CD4-positive, alpha-beta memory T cell (primary cell): ENCODE measurements around the gene SLC27A4. TPM values are rescaled to one million over a fixed set of nuclear protein-coding genes. Genes with fewer than 3 reads are reported as not detected.
A peak's percentile ranks its signal among the peaks of the same experiment; 100 is the strongest.

Source experiments
- CTCF ChIA-PET: fragments of 350-600 bp; sonication (Branson Sonifier 250); formaldehyde crosslinking; loops from one replicate; lab custom pipeline; 2021; ENCODE audit warnings: inconsistent platforms; ENCODE audit not compliant: partially characterized antibody; lab: Charles Lee
- POLR2A ChIA-PET: fragments of 350-600 bp; sonication (Branson Sonifier 250); formaldehyde crosslinking; loops from one replicate; lab custom pipeline; 2021; ENCODE audit not compliant: partially characterized antibody; lab: Charles Lee
- DNase-seq, 5 donors: peaks; one replicate each; pipeline versions ENCODE4 v3.0.0 to v3.0.0-alpha.2; 2020 to 2022; ENCODE audit warnings: mixed read lengths in 1 of 5
- H3K27ac ChIP-seq: one replicate; pipeline ENCODE4 v1.7.0; 2013; ENCODE audit warnings: low read depth, low read length
- H3K27me3 ChIP-seq: 2 replicates; pipeline ENCODE4 v1.7.0; 2013; ENCODE audit warnings: mild to moderate bottlenecking, low read length, moderate library complexity; ENCODE audit not compliant: insufficient read depth
- H3K36me3 ChIP-seq: 2 replicates; pipeline ENCODE4 v1.7.0; 2013; ENCODE audit warnings: mild to moderate bottlenecking, low read length, moderate library complexity; ENCODE audit not compliant: insufficient read depth
- H3K4me1 ChIP-seq: 2 replicates; pipeline ENCODE4 v1.7.0; 2013; ENCODE audit warnings: mild to moderate bottlenecking, low read length, moderate library complexity; ENCODE audit not compliant: insufficient read depth
- H3K4me3 ChIP-seq, 2 donors: one replicate each; pipeline ENCODE4 v1.7.0; 2013; ENCODE audit warnings: low read length in 2 of 2, mild to moderate bottlenecking in 1 of 2
- H3K9me3 ChIP-seq, 2 donors: one replicate each; pipeline ENCODE4 v1.7.0; 2013; ENCODE audit warnings: low read length in 2 of 2, control low read depth in 1 of 2; ENCODE audit not compliant: control insufficient read depth in 1 of 2
- H3K27ac Mint-ChIP-seq, 7 donors: one replicate each; pipeline ENCODE4 v1.8.0; 2020 to 2021; ENCODE audit warnings: mixed read lengths in 7 of 7, mild to moderate bottlenecking in 6 of 7, inconsistent platforms in 3 of 7, moderate library complexity in 3 of 7
- H3K27me3 Mint-ChIP-seq, 2 donors: one replicate each; pipeline ENCODE4 v1.8.0; 2020 to 2021; ENCODE audit warnings: mixed read lengths in 2 of 2
- H3K36me3 Mint-ChIP-seq, 2 donors: one replicate each; pipeline ENCODE4 v1.8.0; 2020 to 2021; ENCODE audit warnings: mixed read lengths in 2 of 2, inconsistent platforms in 1 of 2, mild to moderate bottlenecking in 1 of 2
- H3K4me1 Mint-ChIP-seq, 4 donors: one replicate each; pipeline ENCODE4 v1.8.0; 2020 to 2021; ENCODE audit warnings: mixed read lengths in 4 of 4, mild to moderate bottlenecking in 1 of 4
- H3K4me3 Mint-ChIP-seq, 8 donors: one replicate each; pipeline ENCODE4 v1.8.0; 2020 to 2021; ENCODE audit warnings: mixed read lengths in 8 of 8, mild to moderate bottlenecking in 7 of 8, moderate library complexity in 6 of 8, inconsistent platforms in 3 of 8
- H3K9me3 Mint-ChIP-seq, 8 donors: one replicate each; pipeline ENCODE4 v1.8.0; 2020 to 2021; ENCODE audit warnings: mixed read lengths in 8 of 8, mild to moderate bottlenecking in 5 of 8, inconsistent platforms in 3 of 8, moderate library complexity in 1 of 8
- intact Hi-C: fragments of 100-400 bp; cut with micrococcal nuclease; formaldehyde crosslinking; loops from one replicate; pipeline ENCODE4 v1.15.1; 2023
- polyA plus RNA-seq, 2 donors: library from polyadenylated mRNA; unstranded; fragments of 300-500 nt; fragmentation: Illumina TruSeq; gene quantifications; one replicate each; pipeline ENCODE4 v1.2.3, GENCODE V29; 2021
- total RNA-seq, 2 experiments: library from RNA; stranded (reverse); gene quantifications; one replicate each; pipeline ENCODE4 v1.2.3, GENCODE V29; 2021

The SLC27A4 gene
- total and polyA plus RNA-seq, 4 experiments from 2014 or later: 5.4 to 16.3 (median 11.3) TPM

DNA sequence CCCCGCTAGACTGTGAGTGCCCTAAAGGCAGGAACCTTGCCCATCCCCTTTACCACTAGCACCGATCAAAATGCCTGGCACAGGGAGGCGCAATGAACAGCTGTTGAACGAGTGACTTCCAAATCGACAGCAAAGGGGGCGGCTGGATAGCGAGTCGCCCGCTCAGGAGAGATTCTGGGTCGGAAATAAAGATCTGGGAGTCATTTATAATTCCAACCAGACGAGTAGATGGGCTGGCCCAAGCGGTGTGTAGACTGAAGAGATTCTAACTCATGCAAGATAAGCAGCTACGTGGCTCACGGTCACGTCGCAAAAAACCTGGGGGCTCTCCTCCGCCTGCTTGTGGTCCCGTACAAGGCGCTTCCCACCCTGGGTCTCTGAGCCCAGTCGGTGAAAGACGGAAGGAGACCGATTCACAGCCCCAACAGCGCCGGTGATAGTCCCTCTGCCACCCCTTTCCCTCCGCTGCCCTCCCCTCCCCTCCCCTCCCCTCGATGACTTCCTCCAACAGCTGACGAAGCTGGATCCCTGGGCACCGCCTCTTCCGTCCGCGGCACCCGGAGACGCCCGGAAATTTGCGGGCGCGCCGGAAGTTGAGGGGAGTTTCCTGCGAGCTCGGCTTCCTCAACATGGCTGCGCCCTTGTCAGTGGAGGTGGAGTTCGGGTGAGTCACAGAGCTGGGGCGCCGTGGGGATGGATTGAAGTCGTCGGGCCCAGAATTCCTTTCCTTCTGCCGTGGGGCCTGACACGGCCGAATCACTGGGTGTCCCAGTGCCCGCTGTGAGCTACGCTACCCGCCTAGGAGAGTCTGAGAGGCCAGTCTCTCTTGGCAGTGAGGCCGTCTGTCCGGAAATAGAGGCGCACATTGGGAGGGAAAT is 30.7 kb downstream of the SLC27A4 start, which contains the start of gene URM1:
Gene URM1, plus strand, starts transcription at position 623 of the 878 bp plus-strand sequence. Its CDS starts 7 bp downstream, at position 630.
- POLR2A ChIA-PET: interaction anchor here (0.7 to 3.7 kb wide), 22 partner anchors 10 to 657 kb away, joined by 3 to 41 read pairs (median 6); partner anchors contain the start of genes ENDOG, GLE1, GOLGA2 and ODF2
- H3K27ac Mint-ChIP-seq: peak within 1 kb of the TSS; percentile 97 to 99 (median 98)
- H3K36me3 Mint-ChIP-seq: peaks cover 9 to 28% of the 10 kb centered on the region in 2 donors
- peaks cover 22 to 37% (median 29%) of the 10 kb centered on the region in 4 donors for H3K4me1 Mint-ChIP-seq
- CTCF ChIA-PET: interaction anchor here (0.6 to 4.3 kb wide), 11 partner anchors 9 to 116 kb away, joined by 3 to 54 read pairs (median 3); no protein-coding TSS in a partner anchor
- Histone ChIP-seq H3K36me3 (peaks cover 11% of the 10 kb centered on the region), H3K27ac (peak within 1 kb of the TSS; percentile 91), H3K4me3 (peak within 1 kb of the TSS; percentile 88 to 95), H3K27me3 (no peaks in the 10 kb centered on the region), H3K9me3 (no peaks in the 10 kb centered on the region), H3K4me1 (peaks cover 20% of the 10 kb centered on the region)
- intact Hi-C loops: loop anchor here (1.0 to 10.0 kb wide), 7 partner anchors 9 to 404 kb away; partner anchors contain the start of genes COQ4, NAIF1, ODF2 and SLC27A4
- H3K27me3 Mint-ChIP-seq: peaks cover 2 to 4% of the 10 kb centered on the region in 2 donors
- H3K4me3 Mint-ChIP-seq: peak within 1 kb of the TSS; percentile 95 to 98 (median 96)
- DNase-seq: peak; percentile 95 to 98 (median 96)
- H3K9me3 Mint-ChIP-seq: peaks cover 0 to 2% (median 0%) of the 10 kb centered on the region in 8 donors

- CTCF ChIA-PET: interaction anchor here (0.9 to 4.3 kb wide), 7 partner anchors 10 to 116 kb away, joined by 3 to 54 read pairs (median 4); no protein-coding TSS in a partner anchor
- H3K4me3 ChIP-seq: peak overlapping the region; percentile 75 to 95
- Mint-ChIP-seq H3K36me3 (peaks cover 9 to 28% of the 10 kb centered on the region in 2 donors), H3K27ac (peak overlapping the region; percentile 97 to 99 (median 98)), H3K27me3 (peaks cover 2 to 4% of the 10 kb centered on the region in 2 donors), H3K4me3 (peak overlapping the region; percentile 95 to 98 (median 96)), H3K9me3 (peaks cover 0 to 2% (median 0%) of the 10 kb centered on the region in 8 donors), H3K4me1 (peaks cover 22 to 37% (median 29%) of the 10 kb centered on the region in 4 donors)
- peaks cover 20% of the 10 kb centered on the region for H3K4me1 ChIP-seq
- H3K27ac ChIP-seq: peak overlapping the region; percentile 91
- H3K36me3 ChIP-seq: peaks cover 11% of the 10 kb centered on the region
- POLR2A ChIA-PET: interaction anchor here (1.1 to 3.7 kb wide), 17 partner anchors 10 to 656 kb away, joined by 3 to 41 read pairs (median 6); partner anchors contain the start of genes ENDOG, GLE1, GOLGA2 and ODF2
- H3K27me3 ChIP-seq: no peaks in the 10 kb centered on the region
- no peak for DNase-seq
- no peaks in the 10 kb centered on the region for H3K9me3 ChIP-seq
- intact Hi-C loops: loop anchor here (1.0 to 10.0 kb wide), 7 partner anchors 9 to 403 kb away; partner anchors contain the start of genes COQ4, NAIF1, ODF2 and SLC27A4
These were observed 31.3 kb downstream of the SLC27A4 start for GRCh38 chr9:128371630-128372117.

DNA sequence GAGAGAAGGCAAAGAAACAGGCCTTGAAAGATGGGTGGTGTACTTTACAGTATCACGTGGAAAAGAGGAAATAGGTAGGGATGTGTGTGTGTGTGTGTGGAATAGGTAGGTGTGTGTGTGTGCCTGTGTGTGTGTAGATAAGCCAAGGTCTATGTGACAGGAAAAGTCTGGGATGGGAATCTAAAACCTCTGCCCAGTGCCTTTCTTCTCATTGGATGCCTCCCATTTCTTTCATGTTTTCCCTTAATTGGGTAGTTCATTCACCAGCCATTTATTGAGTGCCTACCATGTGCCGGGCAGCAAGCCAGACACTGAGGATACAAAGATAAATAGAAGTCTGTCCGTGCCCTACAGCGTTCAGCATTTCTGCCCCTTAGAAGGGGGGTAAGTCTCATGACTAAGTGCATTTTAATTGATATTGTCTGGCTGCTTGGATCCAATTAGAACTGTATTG is 31.9 kb downstream of the SLC27A4 start:
- peaks cover 11% of the 10 kb centered on the region for H3K36me3 ChIP-seq
- no peak for DNase-seq
- no peaks in the 10 kb centered on the region for H3K27me3 ChIP-seq
- peaks cover 0 to 2% (median 0%) of the 10 kb centered on the region in 8 donors for H3K9me3 Mint-ChIP-seq
- H3K4me1 Mint-ChIP-seq: peaks cover 22 to 37% (median 30%) of the 10 kb centered on the region in 4 donors
- H3K27ac ChIP-seq: peak overlapping the region; percentile 91
- H3K36me3 Mint-ChIP-seq: peaks cover 9 to 31% of the 10 kb centered on the region in 2 donors
- peak overlapping the region; percentile 95 to 98 (median 96) for H3K4me3 Mint-ChIP-seq
- H3K9me3 ChIP-seq: no peaks in the 10 kb centered on the region
- ChIA-PET CTCF (interaction anchor here (1.5 to 4.3 kb wide), 2 partner anchors 11 to 48 kb away, joined by 5 to 54 read pairs; no protein-coding TSS in a partner anchor), POLR2A (interaction anchor here (0.7 to 3.7 kb wide), 7 partner anchors 11 to 1492 kb away, joined by 3 to 41 read pairs (median 7); partner anchors contain the start of genes GOLGA2, ODF2, SWI5 and TRUB2)
- intact Hi-C loops: loop anchor here (10.0 kb wide), 1 partner anchor 403 kb away; the partner anchor contains the start of gene ZER1
- H3K27me3 Mint-ChIP-seq: peaks cover 0 to under 1% of the 10 kb centered on the region in 2 donors
- H3K4me1 ChIP-seq: peaks cover 20% of the 10 kb centered on the region
- H3K27ac Mint-ChIP-seq: peak overlapping the region; percentile 97 to 99 (median 98)
- peak overlapping the region in 1 of 2 donors; percentile 95 for H3K4me3 ChIP-seq

DNA sequence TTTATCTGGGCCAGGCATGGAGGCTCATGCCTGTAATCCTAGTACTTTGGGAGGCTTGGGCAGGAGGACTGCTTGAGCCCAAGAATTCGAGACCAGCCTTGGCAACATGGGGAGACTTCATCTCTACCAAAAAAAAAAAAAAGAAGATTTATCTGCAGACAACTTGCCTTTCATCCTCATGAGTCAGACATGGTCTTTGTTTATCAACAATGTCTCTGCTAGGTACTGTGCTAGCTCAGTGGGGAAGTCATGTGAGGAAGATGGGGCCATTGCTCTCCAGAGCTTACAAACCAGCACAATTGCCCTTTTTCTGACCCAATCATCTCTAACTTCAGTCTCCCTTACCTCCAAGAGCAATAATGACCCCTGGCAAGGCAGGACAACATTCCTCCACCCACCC is 32.5 kb downstream of the SLC27A4 start:
- Histone ChIP-seq H3K27ac (no peak overlapping the region), H3K36me3 (peaks cover 13% of the 10 kb centered on the region), H3K4me1 (peaks cover 20% of the 10 kb centered on the region), H3K4me3 (no peak overlapping the region), H3K9me3 (no peaks in the 10 kb centered on the region), H3K27me3 (no peaks in the 10 kb centered on the region)
- H3K27me3 Mint-ChIP-seq: no peaks in the 10 kb centered on the region
- POLR2A ChIA-PET: interaction anchor here (0.7 to 3.7 kb wide), 2 partner anchors 11 to 1492 kb away, joined by 3 to 41 read pairs; no protein-coding TSS in a partner anchor
- H3K36me3 Mint-ChIP-seq: peaks cover 11 to 31% of the 10 kb centered on the region in 2 donors
- peaks cover 0 to 2% (median 0%) of the 10 kb centered on the region in 8 donors for H3K9me3 Mint-ChIP-seq
- peak overlapping the region in 5 of 7 donors; percentile 50 to 99 (median 97) for H3K27ac Mint-ChIP-seq
- H3K4me3 Mint-ChIP-seq: peak overlapping the region; percentile 95 to 98 (median 96)
- CTCF ChIA-PET: interaction anchor here (4.3 kb wide), 1 partner anchor 11 kb away, joined by 54 read pairs; no protein-coding TSS in a partner anchor
- H3K4me1 Mint-ChIP-seq: peaks cover 22 to 37% (median 30%) of the 10 kb centered on the region in 4 donors
- intact Hi-C loops: loop anchor here (10.0 kb wide), 1 partner anchor 402 kb away; the partner anchor contains the start of gene ZER1
- no peak for DNase-seq

- intact Hi-C loops: loop anchor here (10.0 kb wide), 1 partner anchor 401 kb away; the partner anchor contains the start of gene ZER1
These were observed 33.9 kb downstream of the SLC27A4 start for GRCh38 chr9:128374221-128374675.

GRCh38 chr9:128375865-128376264 is 35.5 kb downstream of the SLC27A4 start:
- no peak overlapping the region for H3K27ac ChIP-seq
- H3K9me3 Mint-ChIP-seq: peaks cover 0 to 2% (median 0%) of the 10 kb centered on the region in 8 donors
- DNase-seq: no peak
- peaks cover 24 to 44% of the 10 kb centered on the region in 2 donors for H3K36me3 Mint-ChIP-seq
- peaks cover 16 to 28% (median 24%) of the 10 kb centered on the region in 4 donors for H3K4me1 Mint-ChIP-seq
- no peaks in the 10 kb centered on the region for H3K27me3 ChIP-seq
- no peak overlapping the region for H3K4me3 Mint-ChIP-seq
- H3K36me3 ChIP-seq: peaks cover 22% of the 10 kb centered on the region
- H3K4me3 ChIP-seq: no peak overlapping the region
- no peaks in the 10 kb centered on the region for H3K9me3 ChIP-seq
- intact Hi-C loops: loop anchor here (10.0 kb wide), 1 partner anchor 399 kb away; the partner anchor contains the start of gene ZER1
- ChIA-PET CTCF (no interaction called here), POLR2A (no interaction called here)
- H3K4me1 ChIP-seq: peaks cover 13% of the 10 kb centered on the region
- H3K27ac Mint-ChIP-seq: peak overlapping the region in 2 of 7 donors; percentile 22 to 58
- H3K27me3 Mint-ChIP-seq: no peaks in the 10 kb centered on the region

More at GRCh38 chr9:128374221-128374675, 33.9 kb downstream of the SLC27A4 start:
- no peak for DNase-seq
- no peak overlapping the region for H3K27ac Mint-ChIP-seq
- ChIA-PET POLR2A (interaction anchor here (0.6 kb wide), 1 partner anchor 11 kb away, joined by 3 read pairs; no protein-coding TSS in a partner anchor), CTCF (no interaction called here)
- H3K9me3 Mint-ChIP-seq: peaks cover 0 to 2% (median 0%) of the 10 kb centered on the region in 8 donors
- Histone ChIP-seq H3K36me3 (peaks cover 22% of the 10 kb centered on the region), H3K4me1 (peaks cover 20% of the 10 kb centered on the region), H3K4me3 (no peak overlapping the region), H3K27ac (no peak overlapping the region), H3K27me3 (no peaks in the 10 kb centered on the region), H3K9me3 (no peaks in the 10 kb centered on the region)
- H3K36me3 Mint-ChIP-seq: peaks cover 18 to 41% of the 10 kb centered on the region in 2 donors
- peaks cover 23 to 37% (median 30%) of the 10 kb centered on the region in 4 donors for H3K4me1 Mint-ChIP-seq
- no peaks in the 10 kb centered on the region for H3K27me3 Mint-ChIP-seq
- H3K4me3 Mint-ChIP-seq: no peak overlapping the region
